RWPE1 (cell line): ENCODE measurements around the gene FAM237A.

Experiments used
- CTCF ChIA-PET: fragments of 350-600 bp; sonication (Branson Sonifier 250); formaldehyde crosslinking; extraction: SDS; loops from one replicate; lab custom pipeline; 2021; lab: Yijun Ruan, JAX
- POLR2A ChIA-PET: fragments of 400-600 bp; formaldehyde crosslinking; extraction: SDS; loops from one replicate; lab custom pipeline; 2020; ENCODE audit warnings: antibody characterized with exemption; ENCODE audit not compliant: low non-redundant PET; lab: Yijun Ruan, JAX
- DNase-seq: peaks from one replicate; pipeline ENCODE4 v3.0.0; 2012; ENCODE audit warnings: low spot score
- H3K27ac ChIP-seq: fragments of 450-650 bp; 2 replicates; pipeline ENCODE4 v1.5.1; 2017
- TF ChIP-seq, protein P1 (sequence below): fragments of 450-650 bp; conservative IDR thresholded peaks from 2 replicates; pipeline ENCODE4 v1.5.1; 2017; ENCODE audit warnings: low read depth, mild to moderate bottlenecking

FAM237A gene

DNA sequence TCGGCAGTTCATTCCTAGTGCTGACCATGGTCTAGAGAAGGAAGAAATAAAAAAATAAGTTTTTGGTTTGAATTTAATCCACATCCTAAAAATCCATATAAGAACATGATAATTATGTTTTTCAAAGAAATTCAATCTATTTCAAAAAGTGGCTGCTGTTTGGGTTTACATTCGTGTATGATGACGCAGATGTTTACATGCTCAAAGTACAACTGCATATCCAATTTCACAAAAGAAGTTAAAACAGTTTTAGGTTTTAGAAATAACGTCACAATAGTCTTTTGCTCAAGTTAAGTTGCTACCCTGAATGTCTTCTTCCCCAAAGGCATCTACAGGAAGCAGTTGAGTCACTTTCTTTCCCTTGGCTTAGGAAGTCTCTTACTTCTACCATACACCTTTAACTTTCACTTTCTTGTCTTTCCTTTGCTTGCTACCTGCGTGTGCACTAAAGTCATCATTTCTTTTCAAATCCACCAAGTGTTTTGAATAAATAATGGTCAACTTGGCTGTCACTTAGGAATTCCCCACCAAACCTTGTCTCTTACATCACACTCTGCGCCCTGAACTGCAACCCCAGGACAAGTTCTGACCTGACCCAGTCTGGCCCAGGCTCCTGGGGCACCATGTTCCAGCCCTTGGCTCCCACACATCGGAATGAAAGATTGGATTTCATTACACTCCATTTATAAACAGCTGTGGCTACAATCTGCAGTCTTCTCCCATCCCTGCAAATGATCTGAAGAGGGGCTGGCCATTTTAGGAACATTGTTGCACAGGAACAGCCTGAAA is 28.4 kb downstream of the FAM237A start:
- DNase-seq: peak; percentile 2
- no peak overlapping the region for H3K27ac ChIP-seq
- POLR2A ChIA-PET: no interaction called here
- TF ChIP-seq, protein P1, sequence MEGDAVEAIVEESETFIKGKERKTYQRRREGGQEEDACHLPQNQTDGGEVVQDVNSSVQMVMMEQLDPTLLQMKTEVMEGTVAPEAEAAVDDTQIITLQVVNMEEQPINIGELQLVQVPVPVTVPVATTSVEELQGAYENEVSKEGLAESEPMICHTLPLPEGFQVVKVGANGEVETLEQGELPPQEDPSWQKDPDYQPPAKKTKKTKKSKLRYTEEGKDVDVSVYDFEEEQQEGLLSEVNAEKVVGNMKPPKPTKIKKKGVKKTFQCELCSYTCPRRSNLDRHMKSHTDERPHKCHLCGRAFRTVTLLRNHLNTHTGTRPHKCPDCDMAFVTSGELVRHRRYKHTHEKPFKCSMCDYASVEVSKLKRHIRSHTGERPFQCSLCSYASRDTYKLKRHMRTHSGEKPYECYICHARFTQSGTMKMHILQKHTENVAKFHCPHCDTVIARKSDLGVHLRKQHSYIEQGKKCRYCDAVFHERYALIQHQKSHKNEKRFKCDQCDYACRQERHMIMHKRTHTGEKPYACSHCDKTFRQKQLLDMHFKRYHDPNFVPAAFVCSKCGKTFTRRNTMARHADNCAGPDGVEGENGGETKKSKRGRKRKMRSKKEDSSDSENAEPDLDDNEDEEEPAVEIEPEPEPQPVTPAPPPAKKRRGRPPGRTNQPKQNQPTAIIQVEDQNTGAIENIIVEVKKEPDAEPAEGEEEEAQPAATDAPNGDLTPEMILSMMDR: no peak
- CTCF ChIA-PET: no interaction called here

DNA sequence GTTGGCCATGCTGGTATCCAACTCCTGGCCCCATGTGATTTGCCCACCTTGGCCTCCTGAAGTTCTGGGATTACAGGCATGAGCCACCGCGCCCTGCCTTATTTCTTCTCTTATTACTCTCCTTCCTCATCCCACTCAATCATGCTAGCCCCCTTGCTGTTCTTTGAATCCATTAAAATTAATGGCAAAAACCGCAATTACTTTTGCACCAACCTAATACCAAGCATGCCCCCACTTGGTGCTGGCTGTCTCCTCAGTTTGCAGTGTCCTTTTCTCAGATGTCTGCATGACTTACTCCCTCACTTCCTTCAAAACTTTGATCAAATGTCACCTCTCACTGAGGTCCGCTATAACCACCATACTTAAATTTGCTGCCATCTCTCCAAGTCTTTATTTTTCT is 41.3 kb downstream of the FAM237A start:
- no peak overlapping the region for H3K27ac ChIP-seq
- POLR2A ChIA-PET: no interaction called here
- CTCF ChIA-PET: no interaction called here
- TF ChIP-seq, protein P1: no peak
- DNase-seq: no peak

DNA sequence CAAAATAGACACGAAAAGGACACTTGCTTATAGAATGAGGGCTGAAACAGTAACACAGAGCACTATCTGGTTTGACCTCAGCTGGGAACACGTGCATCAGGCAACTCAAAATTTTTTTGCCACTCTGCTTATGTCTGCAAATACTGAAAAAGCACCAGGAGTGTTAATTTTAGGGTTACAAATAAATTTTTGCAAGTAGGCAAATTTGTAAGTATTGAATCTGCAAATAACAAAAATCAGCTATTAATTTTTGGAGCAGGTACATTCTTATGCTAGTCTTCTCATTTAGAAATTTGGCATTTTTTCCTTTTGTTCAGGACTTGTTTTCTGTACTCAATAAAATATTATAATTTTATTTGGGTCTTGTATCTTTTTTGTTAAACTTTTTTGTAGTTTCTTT is 46.2 kb downstream of the FAM237A start:
- ChIA-PET POLR2A (no interaction called here), CTCF (no interaction called here)
- H3K27ac ChIP-seq: no peak overlapping the region
- DNase-seq: no peak
- TF ChIP-seq, protein P1: no peak

DNA sequence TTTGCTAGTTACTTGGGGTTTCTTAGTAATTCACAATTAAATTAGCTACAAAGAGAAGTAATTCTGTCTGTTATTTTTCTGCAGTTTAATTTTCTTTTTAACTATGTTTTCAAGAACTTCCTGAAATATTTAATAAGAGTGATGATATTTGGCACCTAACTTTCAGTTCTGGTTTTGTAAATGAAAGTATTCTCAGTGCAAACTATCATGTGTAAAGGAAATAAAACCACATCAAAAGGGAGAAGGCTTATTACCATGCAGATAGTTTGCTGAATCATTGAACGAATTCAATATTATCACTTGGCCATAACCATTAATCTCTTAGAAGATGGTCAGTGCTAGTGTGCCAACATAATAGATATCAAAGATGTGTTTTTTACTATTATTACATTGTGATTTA is 46.7 kb downstream of the FAM237A start:
- no peak overlapping the region for H3K27ac ChIP-seq
- no peak for DNase-seq
- ChIA-PET CTCF (no interaction called here), POLR2A (no interaction called here)
- TF ChIP-seq, protein P1: no peak

DNA sequence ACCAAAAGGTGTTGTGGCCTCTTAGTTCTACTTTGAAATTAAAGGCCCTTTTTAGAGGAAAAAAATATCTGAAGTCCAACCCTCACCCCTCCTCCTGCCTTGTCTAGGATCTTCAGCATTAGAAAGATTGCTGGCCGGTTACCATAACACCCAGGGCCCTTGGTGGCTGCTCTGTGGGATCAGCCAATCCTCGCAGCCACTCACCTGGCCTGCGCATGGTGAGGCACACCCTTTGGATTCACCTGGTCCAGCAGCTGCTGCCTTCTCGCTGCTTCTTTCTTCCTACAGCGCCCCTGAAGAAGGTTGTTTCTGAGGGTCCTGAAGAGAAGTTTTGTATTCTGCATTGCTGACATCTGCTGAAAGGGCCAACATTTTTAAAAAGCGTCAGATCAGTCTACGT is 50.7 kb downstream of the FAM237A start:
- TF ChIP-seq, protein P1: no peak
- DNase-seq: no peak
- ChIA-PET CTCF (no interaction called here), POLR2A (no interaction called here)
- H3K27ac ChIP-seq: no peak overlapping the region

DNA sequence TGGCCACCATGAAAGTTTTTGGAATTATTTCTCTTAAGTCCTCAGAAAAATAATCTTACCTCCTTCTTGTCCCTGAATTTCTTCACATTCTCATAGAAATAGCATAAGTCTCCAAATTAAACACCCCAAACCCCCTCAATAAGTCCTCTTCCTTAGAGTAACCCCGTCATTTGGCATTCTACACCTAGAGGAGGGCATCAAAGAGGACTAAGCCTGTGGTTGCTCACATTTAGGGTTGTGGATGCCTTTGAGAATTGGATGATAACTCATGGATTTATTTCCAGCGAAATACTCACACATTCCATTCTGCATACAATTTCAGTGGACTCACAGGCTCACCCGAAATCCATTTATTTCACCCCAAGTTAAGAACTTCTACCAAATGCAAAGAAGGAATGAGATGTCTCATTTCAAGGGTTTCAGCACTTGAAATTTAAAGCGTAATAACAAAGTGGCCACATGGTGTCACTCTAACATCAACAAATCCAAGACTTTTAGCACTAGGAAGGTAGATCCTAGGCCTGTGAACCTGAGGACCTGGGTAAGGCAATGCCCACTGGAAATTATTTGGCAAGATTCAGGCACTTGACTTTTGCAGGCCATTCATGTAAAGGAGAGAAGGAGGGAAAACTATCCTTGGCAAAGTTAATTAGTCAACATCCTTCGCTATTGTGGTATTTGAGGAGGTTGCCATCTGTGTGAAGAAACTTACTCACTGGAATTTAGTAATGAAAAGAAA is 51.3 kb downstream of the FAM237A start:
- CTCF ChIA-PET: interaction anchor here (1.3 kb wide), 1 partner anchor 89 kb away, joined by 3 read pairs; no protein-coding TSS in a partner anchor
- TF ChIP-seq, protein P1: peak; percentile 66

More for the DNA sequence above, 51.3 kb downstream of the FAM237A start:
- DNase-seq: peak; percentile 60
- POLR2A ChIA-PET: no interaction called here
- no peak overlapping the region for H3K27ac ChIP-seq
